ENCODE measurements around the gene VANGL2. TPM values are rescaled to one million over a fixed set of nuclear protein-coding genes. Genes with fewer than 3 reads are reported as not detected.
A peak's percentile ranks its signal among the peaks of the same experiment; 100 is the strongest.

VANGL2 gene
- total RNA-seq, 2 donors from 2014 or later, result 0.28 to 0.55 TPM

DNA sequence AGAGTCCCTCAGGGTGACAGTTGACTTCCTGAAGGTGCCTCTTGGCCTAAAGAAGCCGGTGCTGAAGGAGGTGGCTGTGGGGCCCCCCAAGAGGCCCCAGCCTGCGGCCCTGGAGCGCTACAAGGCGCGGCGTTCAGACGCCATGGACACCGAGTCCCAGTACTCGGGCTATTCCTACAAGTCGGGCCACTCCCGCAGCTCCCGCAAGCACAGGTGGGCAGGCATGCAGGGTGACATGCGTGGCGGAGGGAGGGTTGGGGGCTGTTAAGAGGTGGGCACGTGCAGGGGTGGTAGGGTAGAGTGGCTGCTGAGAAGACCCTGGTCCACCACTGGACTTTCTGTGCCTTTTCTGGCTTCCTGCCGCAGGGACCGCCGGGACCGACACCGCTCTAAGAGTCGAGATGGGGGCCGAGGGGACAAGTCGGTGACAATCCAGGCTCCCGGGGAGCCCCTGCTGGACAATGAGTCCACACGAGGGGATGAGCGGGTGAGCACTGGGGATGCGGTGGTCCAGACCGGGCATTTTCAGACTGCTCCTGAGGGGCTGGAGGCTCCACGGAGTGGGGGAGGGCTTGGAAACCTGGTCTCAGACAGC, 15.4 kb downstream of the VANGL2 start:
- Mint-ChIP-seq H3K4me3 (no peak overlapping the region), H3K27me3 (ENCODE audit: low read depth) (no peaks in the 10 kb centered on the region), H3K9me3 (no peaks in the 10 kb centered on the region), H3K36me3 (ENCODE audit: insufficient read depth in 2 of 2) (no peaks in the 10 kb centered on the region), H3K4me1 (ENCODE audit: low read depth) (no peaks in the 10 kb centered on the region), H3K27ac (no peak overlapping the region)
- DNase-seq, result no peak
- ATAC-seq (replicated peaks in 1 of 2), result no peak

DNA sequence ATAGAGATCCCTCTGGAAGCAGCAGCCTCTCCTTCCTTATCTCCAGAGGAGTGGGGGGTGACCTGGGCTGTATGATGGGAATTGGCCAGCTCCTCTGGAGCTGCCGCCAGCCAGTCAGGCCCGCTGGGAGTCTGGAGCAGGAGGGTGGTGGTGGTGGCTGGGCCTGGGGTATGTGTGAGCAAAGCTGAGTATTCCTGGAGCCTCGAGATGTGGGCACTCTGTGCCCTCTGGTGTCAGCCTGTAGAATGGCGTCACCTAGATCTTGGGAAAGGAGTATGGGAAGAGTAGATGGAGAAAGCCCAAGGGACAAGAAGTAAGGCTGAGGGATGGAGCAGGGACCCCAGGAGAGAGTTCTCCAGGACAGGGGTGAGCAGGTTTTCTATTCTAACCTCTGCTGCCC, 16.0 kb downstream of the VANGL2 start:
- Mint-ChIP-seq H3K4me1 (ENCODE audit: low read depth) (no peaks in the 10 kb centered on the region), H3K27me3 (ENCODE audit: low read depth) (no peaks in the 10 kb centered on the region), H3K4me3 (no peak overlapping the region), H3K27ac (no peak overlapping the region), H3K36me3 (ENCODE audit: insufficient read depth in 2 of 2) (no peaks in the 10 kb centered on the region), H3K9me3 (no peaks in the 10 kb centered on the region)
- no peak for ATAC-seq (replicated peaks in 1 of 2)
- DNase-seq, result no peak

DNA sequence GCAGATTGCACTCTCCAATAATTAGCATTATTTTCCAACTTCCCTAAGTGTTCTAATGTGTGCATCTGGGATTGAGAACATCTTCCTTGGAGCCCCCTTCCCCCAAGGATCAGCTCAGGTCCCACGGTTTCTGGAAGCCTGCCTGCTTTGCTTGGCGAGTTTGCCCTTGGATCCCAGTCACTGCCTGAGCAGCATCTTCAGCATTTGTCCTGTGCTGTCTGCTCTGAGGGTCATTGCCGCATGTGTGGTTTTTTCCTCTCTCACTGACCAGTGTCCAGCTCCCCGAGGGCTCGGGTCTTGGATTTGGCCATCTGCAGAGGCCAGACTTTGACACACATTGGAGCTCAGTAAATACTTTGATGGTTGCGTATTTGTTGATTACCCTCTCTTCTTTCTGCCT, 18.1 kb downstream of the VANGL2 start:
- Mint-ChIP-seq H3K4me3 (no peak overlapping the region), H3K27me3 (ENCODE audit: low read depth) (no peaks in the 10 kb centered on the region), H3K4me1 (ENCODE audit: low read depth) (no peaks in the 10 kb centered on the region), H3K27ac (no peak overlapping the region), H3K9me3 (no peaks in the 10 kb centered on the region), H3K36me3 (ENCODE audit: insufficient read depth in 2 of 2) (no peaks in the 10 kb centered on the region)
- ATAC-seq (replicated peaks in 1 of 2), result no peak
- DNase-seq, result no peak

GRCh38 chr1:160419150-160419837, 18.9 kb downstream of the VANGL2 start:
- Mint-ChIP-seq H3K27ac (no peak overlapping the region), H3K9me3 (no peaks in the 10 kb centered on the region)

DNA sequence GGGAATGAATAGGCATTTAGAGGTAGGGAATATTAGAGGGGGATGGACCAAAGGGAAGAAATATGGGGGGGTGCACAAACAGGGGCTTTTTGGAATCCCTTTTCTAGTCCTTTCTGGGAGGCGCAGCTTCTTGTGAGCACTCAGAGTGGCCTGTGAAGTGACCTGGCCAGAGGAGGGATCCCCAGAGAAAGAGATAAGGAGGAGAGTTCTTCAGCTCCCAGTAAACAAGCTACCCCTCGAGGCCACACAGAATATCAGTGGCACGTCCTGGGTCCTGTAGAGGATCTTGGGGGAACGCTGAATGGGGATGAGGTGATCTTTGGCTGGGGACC, 19.4 kb downstream of the VANGL2 start:
- H3K4me1 Mint-ChIP-seq (ENCODE audit: low read depth), result no peaks in the 10 kb centered on the region

More at GRCh38 chr1:160419150-160419837, 18.9 kb downstream of the VANGL2 start:
- Mint-ChIP-seq H3K4me1 (ENCODE audit: low read depth) (no peaks in the 10 kb centered on the region), H3K36me3 (ENCODE audit: insufficient read depth in 2 of 2) (no peaks in the 10 kb centered on the region), H3K4me3 (no peak overlapping the region), H3K27me3 (ENCODE audit: low read depth) (no peaks in the 10 kb centered on the region)
- DNase-seq (no peak), ATAC-seq (replicated peaks in 1 of 2) (no peak)

DNA sequence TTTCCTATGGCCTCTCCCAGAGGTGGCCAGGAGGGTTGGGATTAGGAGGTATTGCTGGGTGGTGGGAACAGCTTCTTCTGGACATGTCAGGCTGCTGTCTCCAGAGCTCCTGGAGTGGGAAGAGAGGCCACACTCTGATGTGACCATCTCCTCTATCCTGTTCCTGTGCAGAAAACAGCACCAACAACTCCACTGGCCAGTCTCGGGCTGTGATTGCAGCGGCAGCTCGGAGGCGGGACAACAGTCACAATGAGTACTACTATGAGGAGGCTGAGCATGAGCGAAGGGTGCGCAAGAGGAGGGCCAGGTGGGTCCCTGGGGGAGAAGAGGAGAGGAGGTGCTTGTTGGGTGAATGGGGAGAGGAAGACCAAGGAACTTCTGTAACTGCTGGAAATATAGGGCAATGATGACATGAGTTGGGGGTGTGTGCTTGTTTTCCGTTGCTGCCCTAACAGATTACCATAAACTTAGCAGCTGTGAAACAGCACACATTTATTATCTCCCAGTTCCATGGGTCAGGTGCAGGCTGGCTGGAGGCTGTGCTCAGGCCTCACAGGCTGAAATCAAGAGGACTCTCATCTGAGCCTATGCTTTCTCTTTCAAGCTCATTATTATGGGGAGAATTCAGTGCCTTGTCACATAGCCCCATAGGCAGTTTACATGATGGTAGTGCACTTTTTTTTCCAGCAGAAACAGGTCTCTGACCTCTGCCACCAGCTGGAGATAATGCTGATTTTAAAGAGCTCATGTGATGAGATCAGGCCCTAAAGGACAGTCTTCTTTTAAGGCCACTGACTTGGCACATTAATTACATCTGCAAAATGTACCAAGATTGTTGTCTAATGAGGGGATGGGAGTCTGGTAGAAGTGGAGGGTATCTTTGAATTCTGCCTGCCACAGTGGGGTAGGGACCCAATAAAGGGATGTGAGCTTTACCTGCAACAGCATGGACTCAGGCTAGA, 20.8 kb downstream of the VANGL2 start:
- Mint-ChIP-seq H3K27ac (no peak overlapping the region), H3K4me1 (ENCODE audit: low read depth) (no peaks in the 10 kb centered on the region), H3K9me3 (no peaks in the 10 kb centered on the region), H3K36me3 (ENCODE audit: insufficient read depth in 2 of 2) (no peaks in the 10 kb centered on the region), H3K27me3 (ENCODE audit: low read depth) (no peaks in the 10 kb centered on the region), H3K4me3 (no peak overlapping the region)
- DNase-seq (no peak), ATAC-seq (replicated peaks in 1 of 2) (no peak)

More for the DNA sequence above, 19.4 kb downstream of the VANGL2 start:
- Mint-ChIP-seq H3K36me3 (ENCODE audit: insufficient read depth in 2 of 2) (no peaks in the 10 kb centered on the region), H3K9me3 (no peaks in the 10 kb centered on the region), H3K4me3 (no peak overlapping the region), H3K27ac (no peak overlapping the region), H3K27me3 (ENCODE audit: low read depth) (no peaks in the 10 kb centered on the region)
- DNase-seq (no peak), ATAC-seq (replicated peaks in 1 of 2) (no peak)

GRCh38 chr1:160421881-160422280, 21.5 kb downstream of the VANGL2 start:
- Mint-ChIP-seq H3K4me1 (ENCODE audit: low read depth) (no peaks in the 10 kb centered on the region), H3K4me3 (no peak overlapping the region), H3K36me3 (ENCODE audit: insufficient read depth in 2 of 2) (no peaks in the 10 kb centered on the region), H3K9me3 (no peaks in the 10 kb centered on the region), H3K27ac (no peak overlapping the region), H3K27me3 (ENCODE audit: low read depth) (no peaks in the 10 kb centered on the region)
- DNase-seq (no peak), ATAC-seq (replicated peaks in 1 of 2) (no peak)

GRCh38 chr1:160423966-160424365, 23.6 kb downstream of the VANGL2 start:
- no peak overlapping the region for H3K4me3 Mint-ChIP-seq
- ATAC-seq (replicated peaks in 1 of 2) (no peak), DNase-seq (no peak)
- no peaks in the 10 kb centered on the region for H3K36me3 Mint-ChIP-seq (ENCODE audit: insufficient read depth in 2 of 2)
- no peaks in the 10 kb centered on the region for H3K9me3 Mint-ChIP-seq
- no peaks in the 10 kb centered on the region for H3K27me3 Mint-ChIP-seq (ENCODE audit: low read depth)
- no peak overlapping the region for H3K27ac Mint-ChIP-seq
- peaks cover 15% of the 10 kb centered on the region for H3K4me1 Mint-ChIP-seq (ENCODE audit: low read depth)

GRCh38 chr1:160425847-160426246, 25.5 kb downstream of the VANGL2 start:
- no peak overlapping the region for H3K27ac Mint-ChIP-seq
- H3K9me3 Mint-ChIP-seq, result no peaks in the 10 kb centered on the region
- peaks cover 34% of the 10 kb centered on the region for H3K4me1 Mint-ChIP-seq (ENCODE audit: low read depth)
- DNase-seq (no peak), ATAC-seq (replicated peaks in 1 of 2) (no peak)
- no peak overlapping the region for H3K4me3 Mint-ChIP-seq
- no peaks in the 10 kb centered on the region for H3K27me3 Mint-ChIP-seq (ENCODE audit: low read depth)
- H3K36me3 Mint-ChIP-seq (ENCODE audit: insufficient read depth in 2 of 2), result no peaks in the 10 kb centered on the region

DNA sequence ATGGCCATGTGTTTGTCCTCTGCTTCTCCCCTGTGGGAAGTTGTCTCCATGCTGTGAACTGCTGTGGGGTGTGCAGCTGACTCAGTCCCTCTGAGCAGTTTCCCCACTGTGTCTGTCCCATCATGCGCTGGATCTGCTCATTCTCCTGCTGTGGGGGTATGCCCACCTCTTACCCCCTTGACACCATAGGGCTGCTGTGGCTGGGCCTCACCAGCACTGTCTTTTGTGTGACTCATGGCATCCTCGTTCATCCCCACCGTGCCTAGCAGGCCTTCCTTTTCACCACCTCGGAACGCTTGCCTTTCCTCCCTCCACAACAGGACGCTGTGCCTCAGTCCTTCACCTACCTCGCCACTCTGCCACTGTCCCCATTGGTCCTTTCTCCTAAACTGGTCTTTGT, 27.3 kb downstream of the VANGL2 start:
- Mint-ChIP-seq H3K9me3 (no peaks in the 10 kb centered on the region), H3K27me3 (ENCODE audit: low read depth) (no peaks in the 10 kb centered on the region), H3K4me1 (ENCODE audit: low read depth) (peaks cover 51% of the 10 kb centered on the region), H3K4me3 (no peak overlapping the region), H3K27ac (peak overlapping the region; percentile 76), H3K36me3 (ENCODE audit: insufficient read depth in 2 of 2) (no peaks in the 10 kb centered on the region)
- DNase-seq (no peak), ATAC-seq (replicated peaks in 1 of 2) (no peak)

DNA sequence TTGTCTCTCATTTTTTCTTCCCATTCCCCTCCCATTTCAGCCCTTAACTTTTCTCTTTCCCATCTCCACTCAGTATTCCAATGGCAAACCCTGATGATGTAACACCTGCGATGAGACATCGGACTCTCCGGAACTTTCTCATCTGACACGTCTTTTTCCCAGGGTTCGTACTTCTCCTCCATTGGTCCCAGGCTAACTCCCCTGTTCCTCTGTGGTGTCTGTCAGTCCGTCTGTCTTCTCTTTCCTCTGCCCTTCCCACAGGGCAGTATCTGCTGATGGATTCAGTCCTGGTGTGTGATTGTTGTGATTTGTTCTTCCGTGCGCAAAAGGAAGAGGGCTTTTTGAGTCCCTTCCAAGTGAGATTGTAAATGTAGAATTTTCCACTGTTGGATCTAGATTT, 27.7 kb downstream of the VANGL2 start:
- no peak for ATAC-seq (replicated peaks in 1 of 2)
- H3K27me3 Mint-ChIP-seq (ENCODE audit: low read depth), result no peaks in the 10 kb centered on the region
- peak overlapping the region; percentile 76 for H3K27ac Mint-ChIP-seq
- peaks cover 56% of the 10 kb centered on the region for H3K4me1 Mint-ChIP-seq (ENCODE audit: low read depth)
- H3K9me3 Mint-ChIP-seq, result no peaks in the 10 kb centered on the region
- no peak for DNase-seq
- H3K36me3 Mint-ChIP-seq (ENCODE audit: insufficient read depth in 2 of 2), result no peaks in the 10 kb centered on the region
- peak overlapping the region; percentile 13 to 21 for H3K4me3 Mint-ChIP-seq

DNA sequence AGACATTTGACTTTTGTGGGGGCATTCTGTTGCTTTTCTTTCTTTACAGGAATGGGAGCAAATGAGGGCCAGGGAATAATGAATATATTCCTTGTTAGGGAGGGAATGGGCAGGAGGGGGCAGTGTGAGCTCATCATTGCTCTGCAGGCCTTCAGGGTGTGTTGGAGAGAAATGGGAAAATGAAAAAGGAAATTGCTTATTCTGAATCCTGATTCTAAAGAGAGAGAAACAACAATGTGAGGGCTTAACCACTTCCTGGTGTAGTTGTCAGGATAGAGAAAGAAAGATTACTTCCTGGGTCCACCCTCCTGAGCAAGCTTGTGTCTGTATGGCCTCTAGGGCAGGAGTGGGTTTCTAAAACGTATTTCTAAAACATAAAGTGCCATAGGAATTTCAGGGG, 28.3 kb downstream of the VANGL2 start:
- ATAC-seq (replicated peaks in 1 of 2), result peak; percentile 35 to 50
- Mint-ChIP-seq H3K27ac (peak overlapping the region; percentile 82), H3K4me3 (peak overlapping the region; percentile 57 to 73), H3K27me3 (ENCODE audit: low read depth) (no peaks in the 10 kb centered on the region), H3K4me1 (ENCODE audit: low read depth) (peaks cover 62% of the 10 kb centered on the region), H3K36me3 (ENCODE audit: insufficient read depth in 2 of 2) (peaks cover 2 to 5% of the 10 kb centered on the region in 2 donors), H3K9me3 (peaks cover 0 to 2% of the 10 kb centered on the region in 2 donors)
- DNase-seq, result peak in 1 of 2 donors; percentile 27

GRCh38 chr1:160429125-160429561, 28.8 kb downstream of the VANGL2 start:
- Mint-ChIP-seq H3K36me3 (ENCODE audit: insufficient read depth in 2 of 2) (peaks cover 3 to 9% of the 10 kb centered on the region in 2 donors), H3K4me3 (peak overlapping the region; percentile 57 to 73), H3K9me3 (peaks cover 2 to 4% of the 10 kb centered on the region in 2 donors), H3K27me3 (ENCODE audit: low read depth) (no peaks in the 10 kb centered on the region), H3K27ac (peak overlapping the region; percentile 82), H3K4me1 (ENCODE audit: low read depth) (peaks cover 67% of the 10 kb centered on the region)
- ATAC-seq (replicated peaks in 1 of 2), result peak; percentile 39 to 47
- DNase-seq, result no peak
